ENCODE measurements around the gene UNC79. TPM values are rescaled to one million over a fixed set of nuclear protein-coding genes. Genes with fewer than 3 reads are reported as not detected.

UNC79 gene
- polyA plus RNA-seq, 3 donors from 2014 or later, result not detected

DNA sequence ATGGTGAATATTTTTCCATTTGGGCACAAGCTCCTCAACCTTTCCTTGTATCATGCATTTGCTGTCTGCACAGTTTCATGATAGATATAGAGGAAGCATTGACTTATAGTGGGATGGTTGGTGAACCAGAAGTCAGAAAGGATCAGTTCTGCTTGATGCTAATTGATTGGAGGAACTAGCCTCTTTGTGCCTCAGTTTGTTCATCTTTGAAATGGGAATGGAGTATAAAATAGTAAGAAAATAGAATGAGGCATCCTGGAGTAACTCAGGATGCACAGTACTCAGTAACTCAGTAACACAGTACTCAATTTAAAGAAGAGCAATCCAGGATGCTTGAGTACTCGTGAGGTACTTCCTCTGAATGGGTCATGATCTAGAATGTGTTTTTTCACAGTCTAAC is 109.5 kb downstream of the UNC79 start:
- DNase-seq, result no peak
- Mint-ChIP-seq H3K27me3 (ENCODE audit: low read depth in 3 of 3) (peaks cover 0 to 12% (median 8%) of the 10 kb centered on the region in 3 donors), H3K27ac (no peak overlapping the region), H3K9me3 (no peaks in the 10 kb centered on the region), H3K4me1 (no peaks in the 10 kb centered on the region), H3K36me3 (no peaks in the 10 kb centered on the region), H3K4me3 (no peak overlapping the region)

DNA sequence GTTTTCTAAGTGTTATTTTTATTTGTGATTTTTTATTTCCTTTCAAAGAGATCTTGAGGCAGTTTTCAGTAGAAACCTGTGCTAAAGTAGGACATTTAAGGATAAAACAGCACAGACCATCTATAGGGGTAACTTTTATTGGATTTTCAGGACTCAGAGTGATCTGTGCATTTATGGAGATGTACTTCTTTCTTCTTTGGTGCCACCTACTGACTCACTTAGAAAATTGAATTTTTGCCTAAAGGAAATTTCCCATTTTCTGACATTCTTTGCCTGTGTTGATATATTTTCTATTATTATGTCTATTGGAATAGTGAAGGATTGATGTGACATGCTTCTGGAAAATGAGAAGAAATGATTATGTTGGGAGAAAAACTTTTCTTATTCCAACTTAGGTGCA is 113.0 kb downstream of the UNC79 start:
- Mint-ChIP-seq H3K36me3 (no peaks in the 10 kb centered on the region), H3K4me1 (no peaks in the 10 kb centered on the region), H3K9me3 (no peaks in the 10 kb centered on the region), H3K4me3 (no peak overlapping the region), H3K27me3 (ENCODE audit: low read depth in 3 of 3) (peaks cover 0 to 8% (median 6%) of the 10 kb centered on the region in 3 donors), H3K27ac (no peak overlapping the region)
- DNase-seq, result no peak

DNA sequence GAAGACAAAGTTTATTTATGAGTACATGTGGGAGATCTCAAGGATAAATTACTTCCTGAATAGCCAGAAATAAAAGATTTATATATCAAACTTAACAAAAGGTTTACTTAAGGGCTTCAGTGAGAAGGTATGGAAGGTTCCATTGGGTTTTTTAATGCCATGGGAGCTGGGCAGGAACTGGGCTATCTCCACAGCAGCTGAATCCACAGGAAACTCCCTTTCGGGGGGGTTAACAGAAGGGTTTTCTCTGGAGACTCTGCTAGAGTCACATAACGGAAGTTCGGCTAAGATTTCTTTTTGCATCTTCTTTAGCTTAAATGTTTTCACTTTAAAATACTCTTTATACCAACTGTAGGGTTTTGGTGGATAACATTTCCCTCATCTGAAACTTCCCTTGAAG is 113.5 kb downstream of the UNC79 start:
- H3K27me3 Mint-ChIP-seq (ENCODE audit: low read depth in 3 of 3), result peaks cover 0 to 8% (median 5%) of the 10 kb centered on the region in 3 donors
- H3K4me1 Mint-ChIP-seq, result no peaks in the 10 kb centered on the region
- no peak for DNase-seq
- no peak overlapping the region for H3K4me3 Mint-ChIP-seq
- H3K27ac Mint-ChIP-seq, result no peak overlapping the region
- no peaks in the 10 kb centered on the region for H3K36me3 Mint-ChIP-seq
- no peaks in the 10 kb centered on the region for H3K9me3 Mint-ChIP-seq

DNA sequence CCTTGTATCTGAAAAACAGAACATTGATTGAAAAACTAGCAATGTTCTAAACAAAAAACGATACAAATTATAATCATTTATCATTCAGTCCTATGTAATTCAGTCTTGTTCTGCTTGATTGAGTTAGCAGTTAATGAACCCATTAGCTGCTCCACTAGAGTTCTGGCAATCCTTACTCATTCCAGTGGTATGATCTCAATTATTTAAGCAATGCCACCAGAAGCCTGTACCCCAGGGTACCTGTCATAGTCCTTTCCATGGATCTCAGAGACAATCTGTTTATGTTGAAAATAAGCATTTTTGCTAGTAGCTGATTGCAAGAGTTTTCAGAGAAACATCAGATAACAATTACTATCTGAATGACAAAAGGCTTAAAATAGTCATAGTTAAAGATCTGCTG is 115.9 kb downstream of the UNC79 start:
- Mint-ChIP-seq H3K9me3 (no peaks in the 10 kb centered on the region), H3K27ac (no peak overlapping the region), H3K4me3 (no peak overlapping the region), H3K36me3 (no peaks in the 10 kb centered on the region), H3K4me1 (no peaks in the 10 kb centered on the region), H3K27me3 (ENCODE audit: low read depth in 3 of 3) (peaks cover 1 to 12% (median 10%) of the 10 kb centered on the region in 3 donors)
- DNase-seq, result no peak

DNA sequence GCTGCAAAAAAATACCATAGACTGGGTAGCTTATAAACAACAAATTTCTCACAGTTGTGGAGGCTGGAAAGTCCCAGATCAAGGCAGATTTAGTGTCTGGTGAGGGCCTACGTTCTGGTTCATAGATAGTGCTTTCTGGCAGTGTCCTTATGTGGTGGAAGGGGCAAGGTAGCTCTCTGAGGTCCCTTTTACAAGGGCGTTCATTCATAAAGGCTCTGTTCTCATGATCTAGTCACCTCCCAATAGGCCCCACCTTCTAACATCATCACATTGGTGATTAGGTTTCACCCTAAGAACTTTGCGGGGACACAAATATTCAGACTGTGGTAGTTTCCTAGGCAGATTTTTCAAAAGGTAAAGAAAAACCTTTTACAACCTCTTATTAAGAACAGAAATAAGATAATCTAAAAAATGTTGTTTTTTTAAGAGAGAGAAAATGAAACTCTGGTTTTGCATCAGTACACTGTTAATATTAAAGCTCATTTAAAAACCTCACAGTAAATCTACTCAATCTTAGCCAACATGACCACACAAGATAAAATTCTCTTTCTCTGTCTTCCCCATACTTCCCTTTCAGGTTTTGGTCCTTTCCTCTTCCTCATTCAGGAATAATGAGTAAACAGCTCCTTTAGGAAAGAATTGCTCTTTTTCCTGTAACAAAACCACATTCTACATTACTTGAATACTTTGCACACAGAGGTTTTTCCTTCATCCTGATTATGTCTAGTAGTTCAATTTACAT is 117.5 kb downstream of the UNC79 start:
- Mint-ChIP-seq H3K4me3 (no peak overlapping the region), H3K36me3 (no peaks in the 10 kb centered on the region), H3K27ac (no peak overlapping the region), H3K27me3 (ENCODE audit: low read depth in 3 of 3) (peaks cover 1 to 13% (median 10%) of the 10 kb centered on the region in 3 donors), H3K9me3 (no peaks in the 10 kb centered on the region), H3K4me1 (no peaks in the 10 kb centered on the region)
- no peak for DNase-seq

DNA sequence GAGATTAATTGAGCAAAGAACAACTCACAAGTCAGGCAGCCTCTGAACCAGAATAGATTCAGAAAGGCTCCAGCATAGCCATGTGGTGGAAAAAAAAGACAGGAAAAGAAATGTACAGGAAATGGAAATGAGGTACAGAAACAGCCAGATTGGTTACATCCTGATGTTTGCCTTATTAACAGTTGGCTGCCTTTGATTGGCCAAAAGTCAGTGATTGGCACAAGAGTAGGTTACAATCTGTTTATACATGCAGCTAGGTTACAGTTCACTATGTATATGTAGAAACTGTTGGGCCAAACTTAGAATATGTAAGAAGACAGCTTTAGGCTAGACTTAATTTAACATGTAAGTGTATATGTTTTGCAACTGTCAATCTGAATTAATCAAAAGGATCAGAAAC is 118.9 kb downstream of the UNC79 start:
- Mint-ChIP-seq H3K36me3 (no peaks in the 10 kb centered on the region), H3K4me1 (no peaks in the 10 kb centered on the region), H3K4me3 (no peak overlapping the region), H3K27ac (no peak overlapping the region), H3K27me3 (ENCODE audit: low read depth in 3 of 3) (peaks cover 1 to 8% (median 8%) of the 10 kb centered on the region in 3 donors), H3K9me3 (no peaks in the 10 kb centered on the region)
- no peak for DNase-seq

DNA sequence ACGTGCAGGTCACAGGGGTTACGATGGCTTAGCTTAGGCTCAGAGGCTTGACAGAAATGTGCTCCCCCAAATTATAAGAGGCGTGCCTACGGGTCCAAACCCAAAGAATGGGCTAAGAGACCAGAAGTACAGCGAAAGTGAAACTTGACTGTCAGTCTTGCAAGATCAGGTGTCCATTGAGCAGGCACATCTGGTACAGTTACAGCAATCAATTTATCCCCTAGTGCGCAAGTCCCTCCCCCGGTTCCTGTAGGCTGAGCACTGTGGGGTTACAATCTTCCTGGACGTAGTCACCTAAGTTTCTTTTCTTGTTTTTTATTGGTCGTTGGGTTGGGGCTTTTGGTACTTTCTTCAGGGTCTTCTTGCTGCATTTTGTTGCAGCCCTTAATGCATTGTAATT is 134.2 kb downstream of the UNC79 start:
- peaks cover 0 to 2% (median 0%) of the 10 kb centered on the region in 6 donors for H3K9me3 Mint-ChIP-seq
- H3K27ac Mint-ChIP-seq, result no peak overlapping the region
- H3K36me3 Mint-ChIP-seq, result no peaks in the 10 kb centered on the region
- no peak for DNase-seq
- peaks cover 0 to 4% (median 3%) of the 10 kb centered on the region in 3 donors for H3K27me3 Mint-ChIP-seq (ENCODE audit: low read depth in 3 of 3)
- H3K4me3 Mint-ChIP-seq, result no peak overlapping the region
- H3K4me1 Mint-ChIP-seq, result no peaks in the 10 kb centered on the region

DNA sequence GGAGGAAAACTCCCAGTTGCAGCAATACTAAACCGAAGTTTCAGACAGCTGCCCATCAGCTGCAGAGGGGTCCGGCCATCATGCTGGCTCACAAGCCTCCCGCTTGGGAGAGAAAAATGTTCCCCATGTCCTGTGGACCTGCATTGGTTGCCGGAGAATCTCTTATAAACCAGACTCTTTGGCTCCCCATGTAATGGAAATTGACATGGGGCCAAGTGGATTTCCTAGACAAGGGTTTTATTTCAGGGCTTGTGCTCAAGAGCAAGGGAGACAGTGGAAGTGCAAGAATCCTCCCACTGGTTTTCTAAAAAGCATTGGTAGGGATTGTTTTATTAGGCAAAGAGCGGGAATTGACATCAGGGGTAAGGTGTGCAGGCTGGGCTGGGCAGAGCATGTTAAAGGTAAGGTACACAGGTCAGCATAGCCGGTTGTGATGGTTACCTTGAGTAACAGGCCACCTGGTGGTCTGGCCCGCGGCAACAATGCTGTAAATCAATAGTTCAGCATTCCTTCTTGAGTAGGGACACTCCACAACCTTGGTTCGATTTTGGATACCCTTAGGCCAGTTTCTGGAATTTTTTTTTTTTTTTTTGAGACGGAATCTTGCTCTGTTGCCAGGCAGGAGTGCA is 135.4 kb downstream of the UNC79 start:
- H3K9me3 Mint-ChIP-seq, result peaks cover 0 to 2% (median 0%) of the 10 kb centered on the region in 6 donors
- H3K27ac Mint-ChIP-seq, result no peak overlapping the region
- no peaks in the 10 kb centered on the region for H3K4me1 Mint-ChIP-seq
- H3K4me3 Mint-ChIP-seq, result no peak overlapping the region
- DNase-seq, result no peak
- no peaks in the 10 kb centered on the region for H3K36me3 Mint-ChIP-seq
- peaks cover 0 to 3% (median 2%) of the 10 kb centered on the region in 3 donors for H3K27me3 Mint-ChIP-seq (ENCODE audit: low read depth in 3 of 3)

DNA sequence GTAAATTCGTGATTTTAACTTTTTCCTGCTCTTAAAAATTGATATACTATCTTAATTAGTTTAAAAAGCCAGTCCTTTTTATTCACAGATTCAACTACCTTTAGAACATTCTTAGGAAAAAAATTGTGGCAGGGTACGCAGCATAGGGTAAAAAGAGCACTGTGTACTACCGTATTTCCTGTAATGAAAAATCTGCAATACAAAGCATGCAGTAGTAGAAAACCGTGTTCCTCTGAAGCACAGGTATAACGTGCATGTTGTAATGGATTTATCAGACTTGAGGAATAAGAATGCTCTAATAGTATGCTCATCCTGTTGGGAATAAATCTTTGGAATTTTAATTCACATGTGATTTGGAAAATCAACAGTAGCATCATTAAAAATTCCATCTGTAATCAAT is 140.5 kb downstream of the UNC79 start:
- Mint-ChIP-seq H3K36me3 (no peaks in the 10 kb centered on the region), H3K27me3 (ENCODE audit: low read depth in 3 of 3) (peaks cover 0 to 5% (median 0%) of the 10 kb centered on the region in 3 donors), H3K4me1 (no peaks in the 10 kb centered on the region), H3K27ac (no peak overlapping the region), H3K4me3 (no peak overlapping the region), H3K9me3 (no peaks in the 10 kb centered on the region)
- DNase-seq, result no peak

DNA sequence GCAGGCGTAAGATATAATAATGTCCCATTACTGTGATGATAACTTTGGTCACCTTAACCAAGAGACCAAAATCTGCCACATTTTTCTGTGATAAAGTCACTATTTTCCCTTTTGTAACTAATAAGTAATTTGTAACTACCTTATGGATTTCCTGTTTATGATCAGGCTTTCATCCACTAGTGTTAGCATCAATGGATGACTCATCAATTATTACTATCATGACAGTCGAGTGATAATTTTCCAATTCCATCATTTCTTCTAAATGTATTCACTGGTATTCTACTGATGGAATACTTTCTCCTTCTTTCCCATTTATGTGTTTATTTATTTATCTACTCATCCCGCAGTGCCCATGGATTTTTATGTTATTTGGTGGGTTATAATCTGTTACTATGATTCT is 148.4 kb downstream of the UNC79 start:
- H3K36me3 Mint-ChIP-seq, result no peaks in the 10 kb centered on the region
- H3K27ac Mint-ChIP-seq, result no peak overlapping the region
- H3K4me1 Mint-ChIP-seq, result no peaks in the 10 kb centered on the region
- peaks cover 0 to 3% (median 2%) of the 10 kb centered on the region in 3 donors for H3K27me3 Mint-ChIP-seq (ENCODE audit: low read depth in 3 of 3)
- H3K4me3 Mint-ChIP-seq, result no peak overlapping the region
- H3K9me3 Mint-ChIP-seq, result no peaks in the 10 kb centered on the region
- no peak for DNase-seq

DNA sequence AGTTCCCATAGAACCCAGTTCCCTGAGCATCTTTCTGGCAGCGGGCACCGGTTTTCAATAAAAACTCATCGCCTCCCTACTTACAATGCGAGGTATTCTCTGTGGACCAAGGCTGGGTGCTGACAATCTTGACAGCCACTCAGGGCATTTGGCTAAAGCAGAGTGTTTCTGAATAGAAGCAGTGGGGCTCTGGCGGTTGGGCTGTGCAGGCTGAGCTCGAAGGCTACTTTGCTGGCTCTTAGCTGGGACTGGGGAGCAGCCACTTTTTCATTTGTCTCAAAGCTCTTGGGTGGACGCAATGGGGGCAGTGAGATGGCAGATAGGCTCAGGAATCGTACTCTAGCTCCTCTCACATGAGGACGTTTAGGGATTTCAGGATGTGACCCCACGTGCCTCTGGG is 151.8 kb downstream of the UNC79 start:
- no peak overlapping the region for H3K4me3 Mint-ChIP-seq
- no peaks in the 10 kb centered on the region for H3K36me3 Mint-ChIP-seq

DNA sequence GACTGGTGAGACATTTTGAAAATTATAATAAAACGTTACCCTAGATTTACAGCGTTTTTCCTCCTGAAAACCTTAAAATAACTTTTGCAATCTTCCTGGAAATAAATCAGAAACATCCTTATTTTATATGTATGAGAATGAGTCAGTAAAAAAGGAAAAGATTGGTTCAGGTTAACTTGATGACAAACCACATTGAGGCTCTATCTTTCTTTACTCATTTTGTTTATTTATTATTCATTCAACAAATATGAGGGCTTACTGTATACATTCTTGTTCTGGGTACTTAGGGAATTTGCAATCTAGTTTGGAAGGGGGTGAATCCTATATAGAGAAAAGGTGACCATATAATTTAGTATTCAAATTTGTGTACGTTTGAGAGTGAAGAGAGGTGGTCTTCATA is 156.6 kb downstream of the UNC79 start:
- no peaks in the 10 kb centered on the region for H3K4me1 Mint-ChIP-seq
- H3K4me3 Mint-ChIP-seq, result no peak overlapping the region
- no peaks in the 10 kb centered on the region for H3K9me3 Mint-ChIP-seq
- H3K27me3 Mint-ChIP-seq (ENCODE audit: low read depth in 3 of 3), result peaks cover 0 to 8% (median 2%) of the 10 kb centered on the region in 3 donors
- DNase-seq, result no peak
- no peak overlapping the region for H3K27ac Mint-ChIP-seq
- no peaks in the 10 kb centered on the region for H3K36me3 Mint-ChIP-seq

More for the DNA sequence above, 151.8 kb downstream of the UNC79 start:
- H3K27me3 Mint-ChIP-seq (ENCODE audit: low read depth in 3 of 3), result peaks cover 0 to 2% (median 0%) of the 10 kb centered on the region in 3 donors
- H3K9me3 Mint-ChIP-seq, result no peaks in the 10 kb centered on the region
- no peaks in the 10 kb centered on the region for H3K4me1 Mint-ChIP-seq
- DNase-seq, result no peak
- no peak overlapping the region for H3K27ac Mint-ChIP-seq

DNA sequence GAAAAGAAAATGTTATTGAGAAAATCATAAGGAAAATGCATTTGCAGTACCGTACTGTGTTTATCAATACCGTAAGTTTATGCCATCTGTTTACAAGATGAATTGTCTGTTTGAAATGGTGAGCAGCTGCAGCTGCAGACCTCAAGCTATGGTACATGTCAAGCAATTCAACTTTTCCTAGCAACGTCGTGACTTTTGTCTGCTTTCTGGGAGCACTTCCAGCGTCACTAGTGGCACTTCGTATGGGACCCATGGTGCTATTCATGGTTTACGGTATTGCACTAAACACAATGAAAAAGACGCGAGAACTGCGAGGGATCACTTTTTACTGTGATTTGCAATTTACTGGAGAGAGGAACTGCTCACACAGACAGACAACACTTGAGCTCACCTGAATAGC is 160.8 kb downstream of the UNC79 start:
- peaks cover 6 to 10% (median 6%) of the 10 kb centered on the region in 3 donors for H3K27me3 Mint-ChIP-seq (ENCODE audit: low read depth in 3 of 3)
- H3K36me3 Mint-ChIP-seq, result no peaks in the 10 kb centered on the region
- H3K4me1 Mint-ChIP-seq, result no peaks in the 10 kb centered on the region
- peaks cover 0 to 3% (median 0%) of the 10 kb centered on the region in 6 donors for H3K9me3 Mint-ChIP-seq
- H3K27ac Mint-ChIP-seq, result no peak overlapping the region
- H3K4me3 Mint-ChIP-seq, result no peak overlapping the region
- no peak for DNase-seq

DNA sequence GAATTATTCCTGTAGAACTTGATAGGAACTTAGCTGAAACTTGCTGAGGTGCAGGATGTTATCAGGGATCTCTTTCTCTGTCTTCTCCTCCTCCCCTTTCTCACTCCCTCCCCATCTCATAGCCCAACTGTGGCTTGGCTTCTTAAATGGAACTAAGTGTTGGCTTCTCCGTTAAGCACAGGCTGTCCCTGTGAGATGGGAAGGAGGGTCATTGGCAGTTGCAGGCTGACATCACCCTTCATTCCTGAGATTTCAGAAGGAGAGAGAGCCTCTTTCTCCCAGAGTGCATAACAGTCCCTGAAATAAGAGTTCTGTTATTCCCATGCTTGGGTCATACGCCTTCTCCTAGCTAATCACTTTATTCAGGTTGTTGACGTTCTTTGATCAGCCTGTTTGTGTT is 162.0 kb downstream of the UNC79 start:
- Mint-ChIP-seq H3K27ac (no peak overlapping the region), H3K4me1 (no peaks in the 10 kb centered on the region), H3K36me3 (no peaks in the 10 kb centered on the region), H3K27me3 (ENCODE audit: low read depth in 3 of 3) (peaks cover 6 to 10% (median 8%) of the 10 kb centered on the region in 3 donors), H3K9me3 (peaks cover 0 to 3% (median 0%) of the 10 kb centered on the region in 6 donors), H3K4me3 (no peak overlapping the region)
- no peak for DNase-seq

Measured in immature natural killer cell (primary cell).